ENCODE results near the gene CD63.

- TF ChIP-seq REST (IDR thresholded peaks at IDR 0.05; ENCODE audit: insufficient read depth in 1 of 2, low read depth in 2 of 2, low read length in 1 of 2) (no peak), CTCF (IDR thresholded peaks at IDR 0.05) (no peak), POLR2AphosphoS5 (IDR thresholded peaks at IDR 0.05; ENCODE audit: low read depth, low read length) (no peak)
Observed at GRCh38 chr12:55746913-55747231, 18.1 kb upstream of the CD63 start.
